Activated CD4-positive, alpha-beta T cell treated with anti-CD3 and anti-CD28 coated beads for 1 hour (primary cell): Measurements from ENCODE around the gene FNIP1.
"Not testable (repeated sequence)": the region's sequence is repeated elsewhere in the genome, so short reads cannot be mapped to it uniquely, and the experiment has no call there.

ENCODE experiments used
- DNase-seq: peaks from one replicate; pipeline ENCODE4 v3.0.0-alpha.2; 2020

Gene FNIP1

GRCh38 chr5:131595088-131596033, 201.5 kb downstream of the FNIP1 start:
- DNase-seq: no peak

GRCh38 chr5:131593921-131594320, 202.9 kb downstream of the FNIP1 start:
- DNase-seq: no peak

- not testable (repeated sequence) for DNase-seq
Measured at GRCh38 chr5:131593436-131593835, 203.4 kb downstream of the FNIP1 start.
